HG02763 (cell line): ENCODE data around the gene ST3GAL2.

Source experiments
- ATAC-seq: cut with Tn5 transposase; IDR thresholded peaks from one replicate; pipeline ENCODE4 v1.9.1; 2021; ENCODE audit warnings: mild to moderate bottlenecking, moderate library complexity; ENCODE audit not compliant: unreplicated experiment

The ST3GAL2 gene

GRCh38 chr16:70438969-70439862, at the start of gene ST3GAL2:
Gene ST3GAL2 (minus strand): TSS chr16:70439100. CDS start chr16:70398530, 40,570 bp downstream.
- ATAC-seq = peak; percentile 80

- ATAC-seq = no peak
Measured at GRCh38 chr16:70484867-70485266, 46.0 kb upstream of the ST3GAL2 start.

GRCh38 chr16:70483426-70483825, 44.5 kb upstream of the ST3GAL2 start:
- ATAC-seq = no peak

GRCh38 chr16:70482624-70483023, 43.7 kb upstream of the ST3GAL2 start:
- no peak for ATAC-seq

- ATAC-seq = no peak
Measured at GRCh38 chr16:70481929-70482536, 43.1 kb upstream of the ST3GAL2 start.

GRCh38 chr16:70480127-70481105, 41.5 kb upstream of the ST3GAL2 start:
- ATAC-seq = no peak

- no peak for ATAC-seq
Measured at GRCh38 chr16:70478912-70479341, 40.0 kb upstream of the ST3GAL2 start.

GRCh38 chr16:70478169-70478568, 39.3 kb upstream of the ST3GAL2 start:
- no peak for ATAC-seq

- ATAC-seq = peak; percentile 70
Measured at GRCh38 chr16:70476272-70477020, 37.5 kb upstream of the ST3GAL2 start.

- no peak for ATAC-seq
Measured at GRCh38 chr16:70475054-70475871, 36.4 kb upstream of the ST3GAL2 start.

- no peak for ATAC-seq
Measured at GRCh38 chr16:70474320-70475053, 35.6 kb upstream of the ST3GAL2 start.

GRCh38 chr16:70473446-70474319, 34.8 kb upstream of the ST3GAL2 start:
- no peak for ATAC-seq

GRCh38 chr16:70472786-70473433, 34.0 kb upstream of the ST3GAL2 start:
- ATAC-seq = no peak

GRCh38 chr16:70470927-70471341, 32.0 kb upstream of the ST3GAL2 start:
- ATAC-seq = no peak

GRCh38 chr16:70470141-70470926, 31.4 kb upstream of the ST3GAL2 start:
- no peak for ATAC-seq

GRCh38 chr16:70468776-70469525, 30.1 kb upstream of the ST3GAL2 start:
- no peak for ATAC-seq
